Measurements from ENCODE around the gene RCE1.
A peak's percentile ranks its signal among the peaks of the same experiment; 100 is the strongest.

Gene RCE1

GRCh38 chr11:66870616-66871520, 27.6 kb downstream of the RCE1 start:
- DNase-seq, result no peak

GRCh38 chr11:66871521-66871901, 28.3 kb downstream of the RCE1 start:
- no peak for DNase-seq

GRCh38 chr11:66874232-66874631, 31.0 kb downstream of the RCE1 start:
- DNase-seq, result no peak

- DNase-seq, result no peak
Observed at GRCh38 chr11:66875378-66875777, 32.1 kb downstream of the RCE1 start.

GRCh38 chr11:66877588-66878385, 34.5 kb downstream of the RCE1 start:
- DNase-seq, result no peak

- no peak for DNase-seq
Observed at GRCh38 chr11:66878474-66878873, 35.2 kb downstream of the RCE1 start.

- DNase-seq, result no peak
Observed at GRCh38 chr11:66879000-66879399, 35.8 kb downstream of the RCE1 start.

GRCh38 chr11:66879583-66879982, 36.3 kb downstream of the RCE1 start:
- DNase-seq, result no peak

- DNase-seq, result no peak
Observed at GRCh38 chr11:66879999-66880398, 36.8 kb downstream of the RCE1 start.

GRCh38 chr11:66880496-66881450, 37.5 kb downstream of the RCE1 start:
- no peak for DNase-seq

- DNase-seq, result no peak
Observed at GRCh38 chr11:66881451-66881835, 38.2 kb downstream of the RCE1 start.

- no peak for DNase-seq
Observed at GRCh38 chr11:66881927-66882452, 38.7 kb downstream of the RCE1 start.

GRCh38 chr11:66882561-66883015, 39.3 kb downstream of the RCE1 start:
- no peak for DNase-seq

GRCh38 chr11:66883016-66883965, 40.0 kb downstream of the RCE1 start:
- DNase-seq, result peak; percentile 75 to 80

GRCh38 chr11:66884443-66884842, 41.2 kb downstream of the RCE1 start:
- DNase-seq, result no peak

GRCh38 chr11:66885469-66885868, 42.2 kb downstream of the RCE1 start:
- no peak for DNase-seq

GRCh38 chr11:66885950-66886440, 42.8 kb downstream of the RCE1 start:
- no peak for DNase-seq

GRCh38 chr11:66886671-66887221, 43.5 kb downstream of the RCE1 start:
- DNase-seq, result no peak

GRCh38 chr11:66887526-66887925, 44.3 kb downstream of the RCE1 start:
- no peak for DNase-seq

- DNase-seq, result no peak
Observed at GRCh38 chr11:66888282-66888681, 45.0 kb downstream of the RCE1 start.

GRCh38 chr11:66889960-66890359, 46.7 kb downstream of the RCE1 start:
- DNase-seq, result no peak
